ENCODE measurements around the gene LRBA.

GRCh38 chr4:150884625-150885024 lies 130.5 kb downstream of the LRBA start:
- TF ChIP-seq CTCF (IDR thresholded peaks at IDR 0.05), result no peak
- TF ChIP-seq POLR2A (IDR thresholded peaks at IDR 0.05), result no peak

All from ovary (tissue), 3 donors.